ENCODE measurements around the gene RBMS3.

DNA sequence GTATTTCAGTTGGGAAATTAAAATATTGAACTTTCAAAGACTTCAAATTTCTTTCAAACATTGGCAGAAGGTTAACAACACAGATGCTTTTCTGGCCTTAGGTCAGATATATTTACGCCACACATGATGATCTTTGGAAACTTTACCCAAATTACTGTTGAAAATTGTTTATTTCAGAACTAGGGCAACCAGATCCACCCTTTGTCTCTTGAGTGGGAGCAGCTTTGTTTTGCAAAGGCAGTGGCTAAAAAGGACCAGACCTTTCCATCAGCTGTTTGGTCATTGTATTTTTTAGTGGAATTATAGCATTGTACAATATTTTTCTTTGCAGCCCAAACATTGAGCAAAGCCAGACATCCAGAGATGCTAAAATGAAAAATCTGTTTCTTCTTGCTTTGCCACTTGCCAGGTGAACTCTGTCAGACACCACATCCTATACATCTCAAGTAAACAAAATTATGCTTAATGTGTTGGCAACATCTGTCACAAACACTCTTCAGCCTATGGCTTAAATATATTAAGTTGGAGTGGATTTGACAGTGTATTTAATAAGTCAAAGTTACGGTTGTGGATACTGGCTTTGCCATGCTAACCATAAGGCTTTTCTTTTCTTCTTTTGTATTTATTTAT lies 651.9 kb downstream of the RBMS3 start:
- TF ChIP-seq ZBTB7B (CRISPR knock-in tag; IDR thresholded peaks at IDR 0.05): no peak
- TF ChIP-seq, protein P1, sequence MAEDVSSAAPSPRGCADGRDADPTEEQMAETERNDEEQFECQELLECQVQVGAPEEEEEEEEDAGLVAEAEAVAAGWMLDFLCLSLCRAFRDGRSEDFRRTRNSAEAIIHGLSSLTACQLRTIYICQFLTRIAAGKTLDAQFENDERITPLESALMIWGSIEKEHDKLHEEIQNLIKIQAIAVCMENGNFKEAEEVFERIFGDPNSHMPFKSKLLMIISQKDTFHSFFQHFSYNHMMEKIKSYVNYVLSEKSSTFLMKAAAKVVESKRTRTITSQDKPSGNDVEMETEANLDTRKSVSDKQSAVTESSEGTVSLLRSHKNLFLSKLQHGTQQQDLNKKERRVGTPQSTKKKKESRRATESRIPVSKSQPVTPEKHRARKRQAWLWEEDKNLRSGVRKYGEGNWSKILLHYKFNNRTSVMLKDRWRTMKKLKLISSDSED (CRISPR knock-in tag; IDR thresholded peaks at IDR 0.05): no peak
- TF ChIP-seq, protein P2, sequence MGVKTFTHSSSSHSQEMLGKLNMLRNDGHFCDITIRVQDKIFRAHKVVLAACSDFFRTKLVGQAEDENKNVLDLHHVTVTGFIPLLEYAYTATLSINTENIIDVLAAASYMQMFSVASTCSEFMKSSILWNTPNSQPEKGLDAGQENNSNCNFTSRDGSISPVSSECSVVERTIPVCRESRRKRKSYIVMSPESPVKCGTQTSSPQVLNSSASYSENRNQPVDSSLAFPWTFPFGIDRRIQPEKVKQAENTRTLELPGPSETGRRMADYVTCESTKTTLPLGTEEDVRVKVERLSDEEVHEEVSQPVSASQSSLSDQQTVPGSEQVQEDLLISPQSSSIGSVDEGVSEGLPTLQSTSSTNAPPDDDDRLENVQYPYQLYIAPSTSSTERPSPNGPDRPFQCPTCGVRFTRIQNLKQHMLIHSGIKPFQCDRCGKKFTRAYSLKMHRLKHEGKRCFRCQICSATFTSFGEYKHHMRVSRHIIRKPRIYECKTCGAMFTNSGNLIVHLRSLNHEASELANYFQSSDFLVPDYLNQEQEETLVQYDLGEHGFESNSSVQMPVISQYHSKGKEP (CRISPR knock-in tag; IDR thresholded peaks at IDR 0.05): no peak
